HS-27A (cell line): ENCODE measurements around the gene PPIL1.

Experiments used
- DNase-seq: peaks from one replicate; pipeline ENCODE4 v3.0.0-alpha.2; 2012; ENCODE audit warnings: low read depth, missing footprints

PPIL1 gene

DNA sequence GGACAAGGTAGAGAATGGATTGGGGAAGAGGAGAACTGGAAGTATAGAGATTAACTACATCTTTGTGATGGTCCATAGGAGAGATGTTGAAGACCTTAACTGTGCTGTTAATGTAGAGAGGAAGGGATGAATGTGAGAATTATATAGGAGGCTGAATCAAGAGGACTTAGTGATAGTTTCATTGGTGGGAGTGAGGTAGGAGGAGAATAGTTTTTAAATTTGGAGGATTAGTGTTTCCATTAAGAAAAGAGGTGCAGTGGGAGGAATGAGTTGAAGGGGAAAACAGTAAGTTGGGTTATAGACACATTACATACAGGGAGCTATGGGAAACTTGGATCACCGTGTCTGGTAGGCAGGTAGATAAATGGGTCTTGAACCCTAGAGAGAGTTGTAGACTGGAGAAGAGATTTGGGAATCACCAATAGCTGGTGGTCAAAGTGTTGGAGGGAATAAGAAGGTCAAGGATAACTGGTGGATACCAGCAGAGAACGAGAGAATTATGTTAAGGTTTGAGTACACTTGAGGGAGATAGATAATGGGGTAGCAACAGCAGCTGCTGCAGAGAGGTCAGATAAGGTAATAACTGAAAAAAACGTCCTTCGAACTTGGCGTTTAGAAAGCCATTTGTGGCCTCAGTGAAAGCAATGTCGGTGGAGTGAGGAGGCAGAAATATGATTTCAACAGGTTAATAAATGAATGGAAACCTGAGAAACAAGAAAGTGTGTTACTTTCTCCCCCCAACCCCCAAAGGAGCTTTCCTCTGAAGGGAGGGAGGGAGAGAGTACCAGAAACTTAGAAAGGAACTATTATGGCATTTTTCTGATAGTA lies 14.3 kb upstream of the PPIL1 start:
- no peak for DNase-seq

DNA sequence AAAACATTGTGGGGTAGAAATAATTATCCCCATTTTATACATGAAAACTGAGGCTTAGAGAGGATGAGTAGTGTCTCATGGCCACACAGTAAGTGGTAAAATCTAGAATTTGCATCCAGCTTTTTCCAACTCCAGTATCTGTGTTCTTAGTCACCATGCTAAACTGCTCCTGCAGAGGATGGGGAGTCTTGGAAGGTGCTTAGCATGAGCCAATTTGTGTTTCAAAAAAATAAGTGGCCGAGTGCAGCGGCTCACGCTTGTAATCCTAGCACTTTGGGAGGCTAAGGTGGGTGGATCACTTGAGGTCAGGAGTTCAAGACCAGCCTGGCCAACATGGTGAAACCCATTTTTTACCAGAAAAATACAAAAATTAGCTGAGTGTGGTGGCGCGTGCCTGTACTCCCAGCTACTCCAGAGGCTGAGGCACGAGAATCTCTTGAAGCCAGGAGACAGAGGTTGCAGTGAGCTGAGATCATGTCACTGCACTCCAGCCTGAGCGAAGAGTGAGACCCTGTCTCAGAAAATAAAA lies 13.6 kb upstream of the PPIL1 start:
- no peak for DNase-seq

DNA sequence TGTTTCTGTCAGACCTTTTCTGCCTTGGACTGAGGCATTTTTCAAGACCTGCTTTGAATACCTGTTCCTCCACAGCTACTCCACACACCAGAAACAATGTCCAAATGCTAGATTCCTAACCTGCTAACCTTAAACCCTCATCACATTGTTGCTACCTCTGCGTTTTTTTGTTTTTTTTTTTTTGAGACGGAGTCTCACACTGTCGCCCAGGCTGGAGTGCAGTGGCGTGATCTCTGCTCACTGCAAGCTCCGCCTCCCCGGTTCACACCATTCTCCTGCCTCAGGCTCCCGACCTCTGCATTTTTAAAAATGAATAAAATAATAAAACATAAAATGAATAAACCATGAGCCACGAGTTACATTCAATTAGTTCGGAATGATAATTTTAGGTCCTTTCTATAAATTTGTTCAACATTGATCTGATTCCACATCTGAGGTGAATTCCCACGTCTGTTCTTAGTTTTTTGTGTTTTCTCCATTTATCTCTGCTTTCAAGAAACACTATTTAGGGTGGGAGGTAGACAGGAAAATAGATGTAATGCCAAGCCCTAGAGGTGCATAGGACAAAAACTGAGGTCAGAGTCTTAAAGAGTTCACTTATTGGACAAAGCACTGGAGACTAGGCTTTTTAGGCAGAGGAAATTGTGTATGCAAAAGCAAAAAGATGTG lies 12.5 kb upstream of the PPIL1 start:
- no peak for DNase-seq

DNA sequence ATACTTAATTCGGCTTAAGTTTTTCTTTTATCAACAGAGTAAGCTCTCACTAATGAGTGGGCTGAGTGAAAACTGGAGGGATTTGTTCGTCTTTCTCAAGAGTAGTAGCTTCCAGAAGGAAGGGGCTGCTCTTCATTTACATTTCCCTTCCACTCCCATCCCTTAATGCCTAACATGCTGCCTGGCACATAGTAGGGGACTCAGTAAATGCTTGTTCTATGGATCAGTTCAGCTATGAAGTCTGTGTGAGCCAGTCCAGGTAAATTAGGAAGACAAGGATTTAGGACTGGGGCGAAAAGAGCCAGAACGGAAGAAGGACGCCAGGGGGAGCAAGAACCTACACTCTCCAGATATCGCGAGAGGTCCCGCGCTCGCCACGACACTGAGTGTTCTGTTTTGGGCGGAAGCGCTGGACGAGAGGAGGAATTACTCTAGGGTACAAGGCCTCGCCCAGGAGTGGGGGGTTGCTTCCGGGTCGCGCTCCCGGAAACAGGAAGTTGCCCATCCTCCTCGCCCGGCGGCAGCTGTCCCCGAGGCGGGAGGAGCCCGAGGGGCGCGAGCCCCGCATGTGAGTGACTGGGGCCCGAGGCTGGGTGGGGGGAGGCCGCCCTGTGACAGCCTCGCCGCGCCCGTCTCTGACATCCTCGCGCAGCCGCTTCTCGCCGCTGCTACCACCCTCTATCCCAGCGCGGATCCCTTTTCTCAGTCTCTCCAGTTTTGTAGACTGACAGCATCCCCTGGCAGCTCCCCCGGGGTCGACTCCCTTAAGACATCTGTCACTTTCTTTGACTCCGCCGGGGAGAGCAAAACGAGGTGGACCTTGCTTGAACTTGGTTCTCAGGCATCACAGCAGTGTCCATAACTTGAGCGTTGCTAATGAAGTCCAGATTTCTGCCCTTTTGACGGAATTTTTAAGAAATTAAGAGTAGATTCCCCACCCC lies 11.1 kb upstream of the PPIL1 start, which contains the start of gene C6orf89:
Gene C6orf89, plus strand, starts transcription at position 492 of the 941 bp plus-strand sequence. CDS start 13,493 bp downstream, outside the sequence.
- peak; percentile 94 for DNase-seq

DNA sequence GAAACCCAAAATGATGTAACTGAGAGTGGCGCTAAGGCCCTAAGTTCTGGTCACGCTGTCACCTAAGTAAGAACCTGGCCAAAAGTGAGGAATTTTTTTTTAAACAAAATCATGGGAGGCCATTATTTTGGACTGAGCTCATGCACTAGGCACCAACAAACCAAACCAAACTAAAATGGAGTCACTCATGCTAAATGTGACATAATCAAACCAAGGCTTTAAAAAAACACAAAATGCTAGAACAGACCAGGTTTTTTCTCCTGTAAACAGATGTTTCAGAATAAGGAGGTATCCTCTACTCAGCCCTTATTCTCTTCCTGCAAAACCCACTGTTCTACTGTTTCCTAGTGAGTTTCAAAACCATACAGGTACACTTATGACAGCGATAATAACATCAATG lies 10.0 kb upstream of the PPIL1 start:
- no peak for DNase-seq

DNA sequence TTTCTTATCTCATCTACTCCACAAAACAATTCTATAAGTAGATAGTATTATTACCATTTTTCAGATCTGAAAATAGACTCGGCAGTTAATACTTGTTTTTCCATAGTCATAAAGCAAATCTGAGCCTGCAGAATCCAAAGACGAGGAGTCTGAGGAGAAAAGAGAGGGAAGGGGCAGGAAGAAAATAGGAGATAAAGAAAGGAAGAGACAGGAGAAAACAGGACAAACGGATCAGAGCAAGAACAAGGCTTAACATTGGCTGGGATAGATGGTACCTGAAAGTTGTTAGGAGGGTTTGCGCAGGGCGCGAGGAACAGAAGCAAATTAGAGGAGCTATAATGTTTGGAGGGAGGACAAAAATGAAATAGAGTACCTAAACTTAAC lies 639 bp upstream of the PPIL1 start:
- no peak for DNase-seq

DNA sequence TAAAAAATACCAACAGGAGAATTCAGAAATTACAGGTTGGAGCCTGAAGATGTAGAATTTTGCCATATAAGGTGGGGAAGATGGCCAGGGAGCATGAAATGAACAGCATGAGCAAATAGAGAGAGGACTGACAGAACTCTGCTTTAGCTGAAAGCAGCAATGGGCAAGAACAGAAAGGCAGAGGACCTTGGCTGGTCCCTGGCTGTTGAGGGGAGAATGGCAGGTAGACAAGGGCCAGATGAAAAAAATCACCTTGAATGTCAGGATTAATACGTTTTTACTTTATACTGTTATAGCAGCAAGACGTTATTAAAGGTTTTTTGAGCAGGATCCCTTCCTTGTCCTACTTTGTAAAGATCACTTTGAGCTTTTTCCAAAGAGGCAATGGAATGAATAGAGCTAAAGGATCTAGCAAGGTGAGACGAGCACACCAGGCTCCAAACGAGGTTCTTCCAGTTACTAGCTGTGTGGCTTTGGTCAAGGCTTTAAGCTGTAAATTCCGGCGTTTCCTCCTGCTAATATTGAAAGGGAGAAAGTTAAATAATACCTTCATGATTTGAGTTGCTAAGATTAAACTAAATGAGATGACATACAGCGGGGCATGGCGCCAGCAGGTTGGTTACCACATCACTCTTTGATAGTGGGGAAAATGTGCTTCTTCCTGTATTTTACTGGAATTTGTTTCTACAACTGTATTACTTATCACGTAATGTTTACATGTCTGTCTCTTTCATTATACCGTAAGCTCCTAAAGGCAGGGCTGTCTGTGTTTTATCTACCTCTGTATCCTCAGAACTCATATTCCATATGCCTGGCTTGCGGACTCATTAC lies 776 bp downstream of the PPIL1 start:
- no peak for DNase-seq

DNA sequence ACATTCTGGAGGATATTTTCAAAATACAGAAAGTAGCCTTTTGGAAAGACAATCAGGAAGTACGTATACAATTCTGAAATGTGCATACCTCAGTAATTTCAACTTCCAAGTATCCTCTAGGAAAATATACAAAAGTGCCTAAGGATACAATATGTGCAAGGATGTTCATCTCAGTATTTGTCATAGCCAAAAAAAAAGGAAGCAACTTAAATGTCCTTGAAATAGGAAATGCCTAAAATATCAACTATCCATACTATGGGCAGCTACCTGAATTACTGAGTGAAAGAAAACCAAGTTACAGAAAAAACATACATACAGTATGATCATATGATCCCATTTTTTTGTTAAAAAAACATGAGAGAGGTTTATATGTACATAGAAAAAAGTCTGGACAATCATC lies 1.5 kb downstream of the PPIL1 start:
- DNase-seq, result no peak

DNA sequence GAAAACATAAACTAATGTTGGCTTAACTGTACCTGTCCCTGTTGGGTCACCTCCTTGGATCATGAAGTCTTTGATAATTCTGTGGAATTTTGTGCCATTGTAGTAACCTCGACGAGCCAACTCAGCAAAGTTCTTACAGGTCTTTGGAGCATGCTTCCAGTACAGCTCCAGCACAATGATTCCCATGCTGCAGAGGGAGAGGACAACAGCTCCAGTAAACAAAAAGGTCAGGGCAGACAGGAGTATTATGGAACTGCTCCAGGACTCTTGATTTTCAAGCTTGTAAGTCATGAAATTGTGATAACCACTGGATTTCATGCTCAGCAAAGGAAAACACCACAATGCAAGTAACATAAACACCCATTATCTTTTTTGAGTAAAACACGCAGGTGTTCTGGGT lies 2.9 kb downstream of the PPIL1 start:
- no peak for DNase-seq

DNA sequence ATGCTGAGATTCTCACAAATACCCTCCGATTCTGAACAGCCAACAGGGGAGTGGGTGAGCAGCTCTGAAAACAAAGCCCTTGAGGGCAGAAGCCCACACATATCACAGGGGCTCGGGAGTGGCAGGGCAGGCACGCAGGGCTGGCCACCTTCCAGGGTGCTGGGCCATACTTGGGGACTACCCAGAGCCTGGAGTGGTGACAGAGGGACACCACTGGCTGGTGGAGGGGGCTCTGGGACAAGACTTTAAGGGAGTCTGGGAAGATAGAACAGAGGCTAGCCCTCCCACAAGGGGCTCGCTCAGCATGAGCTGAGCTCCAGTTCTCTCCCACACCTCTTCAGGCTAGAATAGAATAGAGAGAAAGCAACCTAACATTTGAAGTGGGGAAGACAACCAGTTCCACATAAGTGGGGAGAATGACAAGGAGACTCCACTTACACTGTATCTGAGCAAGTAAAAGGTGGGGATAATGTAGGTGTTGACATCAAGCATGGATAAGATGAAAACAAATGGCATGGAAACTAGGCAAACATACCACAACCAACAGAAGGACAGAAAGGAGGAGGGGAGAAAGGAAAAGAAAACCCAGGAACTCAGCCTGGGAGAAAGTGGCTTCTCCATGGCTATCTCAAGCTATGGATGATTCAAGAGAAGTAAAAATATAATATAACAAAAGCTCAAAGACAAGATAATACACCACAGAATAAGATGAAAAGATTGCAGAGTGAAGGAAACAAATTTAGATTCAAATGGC lies 7.0 kb downstream of the PPIL1 start:
- DNase-seq, result no peak

DNA sequence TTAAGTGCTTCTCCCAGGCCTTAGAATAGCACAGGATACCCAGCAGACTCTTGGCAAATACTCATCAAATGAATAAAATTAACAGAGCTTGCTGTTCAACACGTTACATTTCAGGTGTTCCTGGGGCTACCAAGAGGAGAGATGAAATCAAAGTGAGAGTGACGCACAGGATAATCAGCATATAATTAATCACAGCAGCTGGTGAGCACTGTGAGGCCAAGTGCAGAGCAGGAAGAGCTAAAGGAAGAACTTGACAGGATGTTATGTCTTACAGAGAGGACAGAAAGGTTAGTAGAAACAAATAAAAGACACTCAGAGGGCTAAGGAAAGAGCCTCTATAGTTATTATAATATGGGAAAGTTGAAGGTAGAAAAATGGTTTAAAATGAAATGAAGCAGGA lies 8.8 kb downstream of the PPIL1 start:
- DNase-seq, result no peak

DNA sequence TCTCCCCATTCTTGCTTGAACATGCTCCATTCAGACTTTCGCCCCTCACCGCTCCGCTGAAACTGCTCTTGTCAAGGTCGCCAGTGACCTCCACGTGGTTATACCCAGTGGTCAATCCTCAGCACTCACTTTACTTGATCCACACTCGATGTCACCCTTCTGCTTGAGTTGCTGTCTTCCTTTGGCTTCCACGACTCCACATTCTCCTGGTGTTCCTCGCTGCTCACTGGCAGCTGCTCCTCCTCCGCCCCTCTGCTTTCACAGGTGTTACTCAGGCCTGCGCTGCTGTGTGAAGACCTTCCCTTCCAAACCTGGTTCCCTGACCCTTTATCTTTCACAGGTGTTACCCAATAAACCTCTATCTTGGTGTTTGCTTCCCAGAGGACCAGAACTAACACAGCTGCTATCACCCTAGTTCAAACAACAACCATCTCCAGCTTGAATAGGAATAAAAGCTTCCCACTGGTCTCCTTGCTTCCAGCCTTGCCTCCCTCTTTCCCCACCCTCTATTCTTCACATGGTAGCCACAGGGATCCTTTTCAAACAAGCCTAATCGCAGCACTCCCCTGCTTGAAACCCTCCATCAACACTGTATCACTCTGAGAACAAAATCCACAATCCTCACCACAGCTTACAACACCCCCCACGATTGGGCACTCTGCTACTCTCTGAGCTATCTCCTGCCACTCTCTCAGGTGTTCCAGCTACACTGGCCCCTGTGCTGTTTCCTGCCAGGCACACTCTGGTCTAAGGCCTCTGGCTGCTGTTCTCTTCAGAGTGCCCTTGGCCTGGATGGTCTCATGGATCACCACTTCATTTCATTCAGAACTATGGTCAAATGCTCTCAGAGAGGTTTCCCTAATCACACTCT lies 10.7 kb downstream of the PPIL1 start:
- no peak for DNase-seq

DNA sequence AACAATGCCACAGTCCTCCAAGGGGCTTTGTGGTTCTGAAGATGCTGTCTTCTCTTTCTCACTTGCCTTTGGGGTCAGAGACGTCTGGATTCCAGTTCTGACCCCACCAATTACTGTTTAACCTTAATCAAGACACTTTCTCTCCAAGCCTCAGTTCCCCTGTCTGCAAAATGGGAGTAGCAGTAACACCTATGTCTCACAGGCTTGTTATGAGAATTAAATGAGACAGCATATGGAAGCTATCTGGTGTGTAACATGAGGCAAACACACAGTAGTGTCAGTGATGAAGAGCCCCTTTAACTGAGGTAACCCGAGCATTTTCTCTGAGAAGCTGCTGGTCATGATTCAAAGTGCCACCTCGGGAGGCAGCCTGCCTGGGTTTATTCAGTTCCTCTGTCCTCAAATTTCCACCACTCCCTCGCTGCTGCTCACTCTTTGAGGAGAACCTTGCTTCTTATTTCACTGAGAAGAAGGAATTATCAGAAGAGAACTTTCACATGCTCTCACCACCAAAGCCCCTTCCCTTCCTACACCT lies 11.7 kb downstream of the PPIL1 start:
- DNase-seq, result no peak

DNA sequence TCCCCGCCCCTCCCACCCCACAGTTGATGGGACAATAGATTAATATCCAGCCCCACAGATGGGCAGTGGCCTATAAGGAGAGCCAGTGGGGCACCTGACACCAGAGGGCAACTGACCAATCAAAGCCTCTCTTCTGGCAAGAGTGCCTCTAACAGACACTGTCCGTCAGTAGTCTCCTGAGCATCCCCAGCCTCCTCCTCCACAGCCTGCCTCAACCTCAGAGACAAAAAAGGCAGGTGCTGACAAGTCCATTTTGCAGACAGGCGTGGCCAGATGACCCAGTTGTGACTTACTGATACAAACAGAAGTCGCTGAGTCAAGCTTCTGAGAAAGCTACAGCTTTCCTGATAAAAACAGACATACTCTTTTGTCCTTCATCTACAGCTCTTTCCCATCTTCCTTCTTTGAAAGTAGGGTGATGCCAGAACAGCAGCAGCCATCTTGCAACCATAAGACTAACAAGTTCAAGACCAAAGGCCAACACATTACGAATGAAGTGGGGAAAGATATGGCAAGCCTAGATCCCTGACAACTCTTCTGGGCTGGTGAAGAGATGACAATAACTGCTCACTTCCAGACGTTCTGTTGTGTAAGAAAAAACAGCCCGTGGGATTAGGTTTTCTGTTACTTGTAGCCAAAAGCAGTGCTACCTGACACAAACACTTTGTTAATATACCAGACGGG lies 12.3 kb downstream of the PPIL1 start:
- no peak for DNase-seq

DNA sequence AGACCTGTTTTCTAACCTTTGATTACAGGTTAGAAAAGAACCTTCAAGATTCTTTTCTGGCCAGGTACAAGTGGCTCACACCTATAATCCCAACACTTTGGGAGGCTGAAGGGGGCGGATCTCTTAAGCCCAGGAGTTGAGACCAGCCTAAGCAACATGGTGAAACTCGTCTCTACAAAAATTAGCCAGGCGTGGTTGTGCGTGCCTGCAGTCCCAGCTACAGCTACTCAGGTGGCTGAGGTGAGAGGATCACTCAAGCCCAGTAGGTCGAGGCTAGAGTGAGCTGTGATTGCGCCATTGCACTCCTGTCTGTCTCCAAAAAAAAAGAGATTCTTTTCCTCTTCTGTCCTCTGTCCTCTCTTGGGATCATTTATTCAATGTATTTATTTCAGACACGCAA lies 14.5 kb downstream of the PPIL1 start:
- DNase-seq, result no peak

DNA sequence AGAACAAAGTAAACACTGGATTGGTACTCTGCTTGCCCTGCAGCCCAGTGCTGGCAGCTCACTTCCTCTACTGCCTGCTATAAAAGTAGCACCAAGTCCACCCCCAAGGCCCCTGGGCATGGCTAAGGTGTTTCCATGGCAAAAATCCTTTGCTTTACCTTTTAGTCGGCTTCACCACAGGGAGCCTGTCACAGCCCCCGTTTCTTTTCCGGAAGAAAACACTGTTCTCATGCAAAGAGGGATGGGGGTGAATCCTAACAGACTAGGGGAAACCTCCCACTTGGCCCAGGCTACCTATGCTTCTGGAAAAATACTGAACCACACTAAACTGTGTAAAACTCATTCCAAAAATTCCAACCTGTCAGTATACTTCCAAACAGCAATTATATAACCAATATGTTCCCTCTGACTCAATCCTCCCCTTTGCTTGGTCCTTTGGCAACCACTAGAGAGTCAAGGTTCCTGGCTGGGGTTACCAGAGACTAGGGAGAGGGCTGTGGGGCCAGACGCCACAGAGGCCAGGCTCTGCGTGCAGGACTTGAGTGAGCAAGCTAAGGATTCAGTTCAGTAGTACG lies 16.1 kb downstream of the PPIL1 start:
- DNase-seq, result no peak

DNA sequence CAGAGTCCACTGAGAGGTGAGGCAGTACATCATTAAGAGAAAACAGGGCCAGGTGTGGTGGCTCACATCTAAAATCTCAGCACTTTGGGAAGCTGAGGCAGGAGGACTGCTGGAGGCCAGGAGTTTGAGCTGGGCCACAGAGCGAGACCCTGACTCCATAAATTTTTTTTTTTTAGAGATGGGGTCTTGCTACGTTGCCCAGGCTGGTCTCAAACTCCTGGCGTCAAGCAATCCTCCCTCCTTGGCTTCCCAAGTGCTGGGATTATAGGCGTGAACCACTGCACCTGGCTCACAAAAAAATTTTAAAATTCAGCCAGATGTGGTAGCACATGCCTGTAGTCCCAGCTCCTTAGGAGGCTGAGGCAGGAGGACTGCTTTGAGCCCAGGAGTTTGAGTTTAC lies 17.3 kb downstream of the PPIL1 start:
- DNase-seq, result no peak

DNA sequence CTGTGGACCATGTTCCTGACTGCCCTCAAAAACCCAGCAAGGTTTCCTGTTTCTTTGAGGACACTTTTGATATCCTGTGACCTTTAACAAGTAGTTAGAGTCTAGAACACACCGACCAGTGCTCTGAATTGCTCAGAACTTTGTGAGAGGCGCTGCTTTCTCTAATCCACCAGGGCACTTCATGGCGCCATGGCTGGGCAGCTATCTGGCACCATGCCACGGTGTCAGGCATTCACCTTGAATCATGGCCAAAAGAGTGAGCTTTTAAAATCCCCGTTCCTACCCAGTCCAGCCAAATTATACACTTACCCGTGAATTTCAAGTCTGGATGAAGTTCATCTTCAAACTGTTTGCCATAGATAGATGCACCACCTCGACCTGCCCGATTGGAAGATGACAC lies 18.3 kb downstream of the PPIL1 start:
- no peak for DNase-seq
